GM12878 (cell line): Measurements from ENCODE around the gene DDX27. TPM values are rescaled to one million over a fixed set of nuclear protein-coding genes. Genes with fewer than 3 reads are reported as not detected.

Experiments
- ATAC-seq: fragments of 200-7000 bp; cut with Tn5 transposase; 3 replicates; pipeline ENCODE4 v1.9.1; 2020; ENCODE audit warnings: mild to moderate bottlenecking, moderate library complexity
- BruUV-seq: library from RNA; stranded (reverse); fragments of 400-500 nt; replicated peaks from 2 replicates; lab custom pipeline; 2021; lab: Mats Ljungman, UMichigan
- CTCF ChIA-PET: fragments of 300-600 bp; sonication (Branson Sonifier 250); formaldehyde crosslinking; extraction: SDS; loops from one replicate; lab custom pipeline; 2021; ENCODE audit warnings: inconsistent platforms; lab: Yijun Ruan, JAX
- POLR2A ChIA-PET: fragments of 350-600 bp; formaldehyde crosslinking; extraction: SDS; loops from one replicate; lab custom pipeline; 2021; ENCODE audit warnings: inconsistent platforms; lab: Charles Lee
- RAD21 ChIA-PET: fragments of 300-600 bp; sonication (Branson Sonifier 250); formaldehyde crosslinking; loops from one replicate; lab custom pipeline; 2023; ENCODE audit warnings: antibody characterized with exemption; ENCODE audit not compliant: unreplicated experiment; lab: Charles Lee
- SMC1A ChIA-PET: fragments of 300-600 bp; sonication (Branson Sonifier 250); formaldehyde crosslinking; loops from one replicate; lab custom pipeline; 2023; ENCODE audit not compliant: unreplicated experiment, uncharacterized antibody; lab: Charles Lee
- DNase-seq: peaks from one replicate; pipeline ENCODE4 v3.0.0-alpha.2; 2011; ENCODE audit warnings: low read depth, low spot score
- FAIRE-seq: peaks from 3 replicates; lab custom pipeline; 2011; peaks lifted over from hg19 to GRCh38; lab: Jason Lieb, UNC
- H2AFZ ChIP-seq: 2 replicates; pipeline ENCODE4 v1.6.0; 2011; ENCODE audit warnings: low read depth, low read length, control low read depth; ENCODE audit not compliant: control insufficient read depth
- H3K27ac ChIP-seq: 2 replicates; pipeline ENCODE4 v1.5.1; 2011; ENCODE audit warnings: control low read depth; ENCODE audit not compliant: control insufficient read depth, insufficient read depth
- H3K27me3 ChIP-seq, 2 experiments: replicated peaks in 1 of 2; 2 replicates each; pipeline versions ENCODE4 v1.6.0 to v1.6.1; 2011; ENCODE audit warnings: low read length in 1 of 2; ENCODE audit not compliant: control insufficient read depth in 2 of 2, insufficient read depth in 2 of 2
- H3K36me3 ChIP-seq, 2 experiments: 2 replicates each; pipeline ENCODE4 v1.5.1; 2011; ENCODE audit warnings: low read length in 1 of 2; ENCODE audit not compliant: control insufficient read depth in 2 of 2, insufficient read depth in 2 of 2
- H3K4me1 ChIP-seq: 2 replicates; pipeline ENCODE4 v1.6.1; 2011; ENCODE audit warnings: mild to moderate bottlenecking, low read length, moderate library complexity, mixed read lengths; ENCODE audit not compliant: control insufficient read depth, insufficient read depth
- H3K4me2 ChIP-seq: 2 replicates; pipeline ENCODE4 v1.6.0; 2011; ENCODE audit warnings: control low read depth; ENCODE audit not compliant: control insufficient read depth, insufficient read depth
- H3K4me3 ChIP-seq: fragments of 200-600 bp; sonication (generic); 2 replicates; pipeline ENCODE4 v1.5.1; 2016
- H3K79me2 ChIP-seq: 2 replicates; pipeline ENCODE4 v1.6.0; 2011; ENCODE audit warnings: low read length; ENCODE audit not compliant: control insufficient read depth, insufficient read depth
- H3K9ac ChIP-seq: 2 replicates; pipeline ENCODE4 v1.8.0; 2011; ENCODE audit warnings: low read length, control low read depth, mixed read lengths; ENCODE audit not compliant: control insufficient read depth, insufficient read depth
- H3K9me3 ChIP-seq: replicated peaks from 3 replicates; pipeline ENCODE4 v1.5.1; 2011; ENCODE audit warnings: mild to moderate bottlenecking, low read length; ENCODE audit not compliant: control insufficient read depth, insufficient read depth
- H4K20me1 ChIP-seq: 2 replicates; pipeline ENCODE4 v1.6.0; 2011; ENCODE audit not compliant: control insufficient read depth, insufficient read depth
- ATF2 ChIP-seq: IDR thresholded peaks from 2 replicates; pipeline ENCODE4 v1.6.1; 2012; ENCODE audit warnings: low read length, inconsistent platforms
- BRCA1 ChIP-seq: IDR thresholded peaks from 2 replicates; pipeline ENCODE4 v1.6.1; 2011; ENCODE audit warnings: low read depth, low read length, improper control_type of control experiment
- CHD1 ChIP-seq: IDR thresholded peaks from 2 replicates; pipeline ENCODE4 v1.6.1; 2012; ENCODE audit warnings: low read depth, low read length, improper control_type of control experiment
- HDAC6 ChIP-seq: fragments of 200-600 bp; sonication (generic); IDR thresholded peaks from one replicate; pipeline ENCODE4 v1.8.0; 2017; ENCODE audit warnings: antibody characterized with exemption; ENCODE audit not compliant: unreplicated experiment
- MXI1 ChIP-seq: fragments of 150-350 bp; IDR thresholded peaks from 2 replicates; pipeline ENCODE4 v1.6.1; 2011; ENCODE audit warnings: low read depth, mild to moderate bottlenecking, inconsistent platforms, low read length, improper control_type of control experiment
- NFIC ChIP-seq: IDR thresholded peaks from 2 replicates; pipeline ENCODE4 v1.6.1; 2012; ENCODE audit warnings: low read depth, mild to moderate bottlenecking, inconsistent platforms, low read length, moderate library complexity
- NKRF ChIP-seq: fragments of 450-650 bp; conservative IDR thresholded peaks from 2 replicates; pipeline ENCODE4 v1.6.1; 2017; ENCODE audit warnings: mild to moderate bottlenecking, moderate library complexity
- PKNOX1 ChIP-seq: fragments of 450-650 bp; IDR thresholded peaks from 2 replicates; pipeline ENCODE4 v1.6.1; 2016; ENCODE audit warnings: mild to moderate bottlenecking
- POLR2A ChIP-seq: IDR thresholded peaks from 2 replicates; pipeline ENCODE4 v1.6.1; 2011; ENCODE audit warnings: low read depth, mild to moderate bottlenecking, low read length
- POLR2AphosphoS2 ChIP-seq: IDR thresholded peaks from 2 replicates; pipeline ENCODE4 v1.6.1; 2011; ENCODE audit warnings: low read depth, mild to moderate bottlenecking, low read length, improper control_type of control experiment, moderate library complexity
- POLR2AphosphoS5 ChIP-seq: IDR thresholded peaks from 2 replicates; pipeline ENCODE4 v1.6.1; 2011; ENCODE audit warnings: mild to moderate bottlenecking, low read length, inconsistent platforms
- RUNX3 ChIP-seq: IDR thresholded peaks from 2 replicates; pipeline ENCODE4 v1.6.1; 2012; ENCODE audit warnings: low read length, inconsistent platforms
- SMARCA5 ChIP-seq: fragments of 450-650 bp; IDR thresholded peaks from 2 replicates; pipeline ENCODE4 v1.6.1; 2017; ENCODE audit warnings: mild to moderate bottlenecking
- ZBED1 ChIP-seq: IDR thresholded peaks from 2 replicates; pipeline ENCODE4 v1.6.1; 2016; ENCODE audit warnings: borderline replicate concordance
- ZBTB40 ChIP-seq: fragments of 450-650 bp; IDR thresholded peaks from 2 replicates; pipeline ENCODE4 v1.6.1; 2016; ENCODE audit warnings: mild to moderate bottlenecking, moderate library complexity, borderline replicate concordance
- WGBS: methylation state at CpG from one replicate; pipeline ENCODE4 v1.1.6; 2016; ENCODE audit warnings: low lambda C conversion rate; ENCODE audit not compliant: insufficient replicate concordance, insufficient coverage; ENCODE audit errors: missing lambda C conversion rate; 5-methylcytosine and 5-hydroxymethylcytosine counted together
- in situ Hi-C: fragments of 300-500 bp; cut with MboI; formaldehyde crosslinking; loops from 9 replicates; pipeline ENCODE4 v1.14.3; 2018; ENCODE audit warnings: mixed read lengths
- intact Hi-C: fragments of 100-400 bp; cut with micrococcal nuclease; formaldehyde crosslinking; loops from one replicate; pipeline ENCODE4 v1.14.2; 2022; ENCODE audit not compliant: unreplicated experiment
- polyA plus RNA-seq, 11 experiments: library from polyadenylated mRNA; depleted of rRNA in 4 of 11; unstranded in 6 of 11; stranded (reverse) in 5 of 11; fragments of >200 nt; fragmentation: Nextera tagmentation in 4 of 11; fragmentation: Illumina TruSeq in 1 of 11; extraction: Ambion mirVana in 4 of 11; extraction: Trizol in 1 of 11; gene quantifications; 1 replicate in 1 of 11; 2 replicates in 10 of 11; pipeline versions ENCODE4 v1.2.1 to v1.2.3, GENCODE V29; 2011 to 2016; ENCODE audit warnings: inconsistent platforms in 2 of 11, missing spikeins in 2 of 11, low read depth in 1 of 11
- total RNA-seq, 4 experiments: library from RNA; depleted of rRNA in 3 of 4; stranded (reverse); fragments of >200 nt in 3 of 4; fragmentation: Illumina TruSeq in 1 of 4; extraction: Trizol in 1 of 4; gene quantifications; 2 replicates each; pipeline versions ENCODE4 v1.2.1 to v1.2.3, GENCODE V29; 2013 to 2021

DDX27 gene
- total and polyA plus RNA-seq, 10 of the 15 experiments (the other 5 are each of a cell fraction or from before 2014, with no cell fraction given), result 19.8 to 78.8 (median 54.9) TPM

- Histone ChIP-seq H2AFZ (no peak overlapping the region), H3K9me3 (peaks cover 20% of the 10 kb centered on the region), H4K20me1 (peaks cover 18% of the 10 kb centered on the region), H3K79me2 (peaks cover 94% of the 10 kb centered on the region), H3K4me1 (peaks cover 5% of the 10 kb centered on the region), H3K4me2 (peak overlapping the region; percentile 44), H3K4me3 (peak overlapping the region; percentile 95), H3K27me3 (no peaks in the 10 kb centered on the region), H3K9ac (peak overlapping the region; percentile 98), H3K27ac (peak overlapping the region; percentile 92), H3K36me3 (peaks cover 25 to 49% of the 10 kb centered on the region in 2 experiments)
- ChIA-PET SMC1A (interaction anchor here (0.8 to 3.3 kb wide), 9 partner anchors 8 to 115 kb away, joined by 3 to 21 read pairs (median 4); partner anchors contain the start of gene DDX27), RAD21 (interaction anchor here (0.6 to 1.9 kb wide), 4 partner anchors 34 to 1258 kb away, joined by 3 to 6 read pairs (median 3); partner anchors contain the start of gene DDX27), CTCF (interaction anchor here (0.7 to 3.6 kb wide), 6 partner anchors 9 to 148 kb away, joined by 3 to 14 read pairs (median 4); no protein-coding TSS in a partner anchor), POLR2A (interaction anchor here (1.1 to 4.0 kb wide), 8 partner anchors 9 to 100 kb away, joined by 3 to 25 read pairs (median 4); no protein-coding TSS in a partner anchor)
- ATAC-seq (no peak), DNase-seq (no peak), FAIRE-seq (no peak)
- no TSS peak for BruUV-seq
- in situ Hi-C loops (no loop called here), intact Hi-C loops (no loop called here)
- under 1% methylated on average over 6 of the region's 6 CpGs for WGBS
- peak; percentile 44; the same call in 1 of the 2 replicates for TF ChIP-seq NFIC
- 0 out of 2 replicates have a peak, but pooled peaks have one; percentile 28 for TF ChIP-seq NKRF
- TF ChIP-seq PKNOX1, result no peak
- 0 out of 2 replicates have a peak, but pooled peaks have one; percentile 35 for TF ChIP-seq CHD1
- no peak for TF ChIP-seq BRCA1
- TF ChIP-seq POLR2AphosphoS5, result peak; percentile 16; the same call in 1 of the 2 replicates
- peak; percentile 24 for TF ChIP-seq RUNX3
- TF ChIP-seq POLR2A, result 0 out of 2 replicates have a peak, but pooled peaks have one; percentile 62
- 0 out of 2 replicates have a peak, but pooled peaks have one; percentile 33 for TF ChIP-seq ZBED1
- TF ChIP-seq ZBTB40, result 0 out of 2 replicates have a peak, but pooled peaks have one; percentile 5
- 0 out of 2 replicates have a peak, but pooled peaks have one; percentile 5 for TF ChIP-seq ATF2
- no peak for TF ChIP-seq HDAC6
- no peak for TF ChIP-seq SMARCA5
- TF ChIP-seq MXI1, result peak; percentile 43; the same call in 1 of the 2 replicates
- TF ChIP-seq POLR2AphosphoS2, result peak; percentile 54
Observed at GRCh38 chr20:49280463-49281058, 61.3 kb downstream of the DDX27 start.
